GM12872 (cell line): ENCODE data around the gene HNRNPAB.

Experiments used
- TF ChIP-seq, protein P1 (sequence below): IDR thresholded peaks from 3 replicates; pipeline ENCODE4 v1.5.1; 2011; ENCODE audit warnings: low read depth, mild to moderate bottlenecking, low read length, moderate library complexity; ENCODE audit not compliant: insufficient read depth

HNRNPAB gene

DNA sequence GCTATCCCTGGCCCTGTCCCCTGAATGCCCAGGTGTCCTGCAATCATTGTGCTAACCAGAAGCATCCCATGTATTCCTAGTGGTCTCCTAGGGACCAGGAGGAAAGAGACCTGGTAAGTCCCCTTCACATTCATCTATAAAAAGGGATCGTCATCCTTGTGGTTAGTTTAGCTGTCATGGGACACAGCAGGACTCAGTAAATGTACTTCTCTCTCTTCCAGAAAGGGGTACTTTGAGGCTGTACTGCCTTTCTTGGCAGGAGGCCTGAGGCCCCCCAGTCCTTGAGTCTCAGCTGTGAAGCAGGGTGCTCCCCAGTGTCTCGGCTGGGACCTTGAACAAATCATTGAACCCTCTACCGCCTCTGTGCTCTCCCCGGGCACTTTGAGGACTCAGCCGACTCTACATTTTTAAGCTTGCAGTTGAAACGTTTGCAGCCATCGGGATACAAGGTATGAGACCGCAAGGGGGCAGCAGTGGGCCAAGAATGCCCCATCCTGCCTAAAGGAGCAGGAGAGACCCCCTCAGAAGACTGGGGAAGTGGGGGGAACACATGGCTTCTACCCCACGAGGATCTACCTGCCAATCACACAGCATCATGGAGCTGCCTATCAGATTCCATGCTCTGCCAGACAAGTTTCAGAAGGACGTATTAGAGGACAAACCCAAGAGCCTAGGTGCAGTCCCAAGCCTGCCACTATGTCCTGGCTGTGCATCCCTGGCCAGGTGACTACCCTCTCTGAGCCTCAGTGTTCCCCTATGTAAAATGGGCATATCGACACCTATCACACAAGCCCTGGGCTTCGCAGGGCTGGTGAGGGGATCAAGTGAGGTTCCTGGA lies 30.6 kb downstream of the HNRNPAB start:
- TF ChIP-seq, protein P1, sequence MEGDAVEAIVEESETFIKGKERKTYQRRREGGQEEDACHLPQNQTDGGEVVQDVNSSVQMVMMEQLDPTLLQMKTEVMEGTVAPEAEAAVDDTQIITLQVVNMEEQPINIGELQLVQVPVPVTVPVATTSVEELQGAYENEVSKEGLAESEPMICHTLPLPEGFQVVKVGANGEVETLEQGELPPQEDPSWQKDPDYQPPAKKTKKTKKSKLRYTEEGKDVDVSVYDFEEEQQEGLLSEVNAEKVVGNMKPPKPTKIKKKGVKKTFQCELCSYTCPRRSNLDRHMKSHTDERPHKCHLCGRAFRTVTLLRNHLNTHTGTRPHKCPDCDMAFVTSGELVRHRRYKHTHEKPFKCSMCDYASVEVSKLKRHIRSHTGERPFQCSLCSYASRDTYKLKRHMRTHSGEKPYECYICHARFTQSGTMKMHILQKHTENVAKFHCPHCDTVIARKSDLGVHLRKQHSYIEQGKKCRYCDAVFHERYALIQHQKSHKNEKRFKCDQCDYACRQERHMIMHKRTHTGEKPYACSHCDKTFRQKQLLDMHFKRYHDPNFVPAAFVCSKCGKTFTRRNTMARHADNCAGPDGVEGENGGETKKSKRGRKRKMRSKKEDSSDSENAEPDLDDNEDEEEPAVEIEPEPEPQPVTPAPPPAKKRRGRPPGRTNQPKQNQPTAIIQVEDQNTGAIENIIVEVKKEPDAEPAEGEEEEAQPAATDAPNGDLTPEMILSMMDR, result peak; percentile 86

DNA sequence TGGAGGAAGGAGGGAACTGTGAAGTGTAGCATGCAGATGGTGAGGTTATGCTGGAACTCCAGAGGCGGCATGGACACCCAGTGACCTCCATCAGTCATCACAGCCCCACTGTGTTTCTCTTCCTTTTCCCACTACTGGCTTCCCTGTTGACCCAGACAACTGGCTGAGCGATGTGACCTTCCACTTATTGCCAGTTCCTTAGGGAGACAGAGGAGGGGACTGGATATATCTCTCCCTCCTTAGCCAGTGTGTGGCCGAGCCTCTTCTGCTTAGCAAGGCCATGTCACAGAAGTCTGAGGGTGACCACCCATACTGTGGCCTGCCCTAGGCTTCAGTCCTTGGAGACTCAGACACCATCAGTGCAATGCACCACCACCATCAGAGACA lies 31.2 kb downstream of the HNRNPAB start:
- TF ChIP-seq, protein P1, result no peak

DNA sequence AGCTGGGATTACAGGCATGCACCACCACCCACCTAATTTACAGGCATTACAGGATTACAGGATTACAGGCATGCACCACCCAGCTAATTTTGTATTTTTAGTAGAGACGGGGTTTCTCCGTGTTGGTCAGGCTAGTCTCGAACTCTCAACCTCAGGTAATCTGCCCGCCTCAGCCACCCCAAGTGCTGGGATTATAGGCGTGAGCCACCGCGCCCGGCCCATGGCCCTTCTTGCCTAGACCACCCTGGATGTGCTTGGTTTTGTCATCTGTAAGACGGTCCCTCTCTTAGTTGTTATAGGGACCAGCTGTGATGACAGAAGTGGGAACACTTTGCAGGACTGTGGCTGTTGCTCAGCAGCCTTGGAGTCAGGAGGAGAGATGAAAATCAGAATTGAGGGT lies 31.8 kb downstream of the HNRNPAB start:
- TF ChIP-seq, protein P1, result no peak

DNA sequence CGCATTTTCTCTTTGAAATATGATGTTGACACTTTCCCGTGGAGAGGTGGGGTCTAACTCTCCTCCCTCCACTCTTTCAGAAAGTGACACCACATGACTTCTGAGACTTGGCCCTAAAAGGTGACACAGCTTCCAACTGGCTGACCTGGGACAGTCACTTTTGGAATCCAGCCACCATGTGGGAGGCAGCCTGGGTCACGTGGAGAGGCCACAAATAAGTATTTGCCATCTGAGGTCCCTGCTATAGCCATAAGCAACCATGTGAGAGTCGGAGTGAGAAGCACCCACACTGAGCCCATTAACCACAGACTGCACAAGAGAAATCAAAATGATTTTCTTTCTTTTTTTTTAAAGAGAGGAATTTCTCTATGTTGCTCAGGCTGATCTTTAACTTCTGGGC lies 32.3 kb downstream of the HNRNPAB start:
- TF ChIP-seq, protein P1, result no peak

DNA sequence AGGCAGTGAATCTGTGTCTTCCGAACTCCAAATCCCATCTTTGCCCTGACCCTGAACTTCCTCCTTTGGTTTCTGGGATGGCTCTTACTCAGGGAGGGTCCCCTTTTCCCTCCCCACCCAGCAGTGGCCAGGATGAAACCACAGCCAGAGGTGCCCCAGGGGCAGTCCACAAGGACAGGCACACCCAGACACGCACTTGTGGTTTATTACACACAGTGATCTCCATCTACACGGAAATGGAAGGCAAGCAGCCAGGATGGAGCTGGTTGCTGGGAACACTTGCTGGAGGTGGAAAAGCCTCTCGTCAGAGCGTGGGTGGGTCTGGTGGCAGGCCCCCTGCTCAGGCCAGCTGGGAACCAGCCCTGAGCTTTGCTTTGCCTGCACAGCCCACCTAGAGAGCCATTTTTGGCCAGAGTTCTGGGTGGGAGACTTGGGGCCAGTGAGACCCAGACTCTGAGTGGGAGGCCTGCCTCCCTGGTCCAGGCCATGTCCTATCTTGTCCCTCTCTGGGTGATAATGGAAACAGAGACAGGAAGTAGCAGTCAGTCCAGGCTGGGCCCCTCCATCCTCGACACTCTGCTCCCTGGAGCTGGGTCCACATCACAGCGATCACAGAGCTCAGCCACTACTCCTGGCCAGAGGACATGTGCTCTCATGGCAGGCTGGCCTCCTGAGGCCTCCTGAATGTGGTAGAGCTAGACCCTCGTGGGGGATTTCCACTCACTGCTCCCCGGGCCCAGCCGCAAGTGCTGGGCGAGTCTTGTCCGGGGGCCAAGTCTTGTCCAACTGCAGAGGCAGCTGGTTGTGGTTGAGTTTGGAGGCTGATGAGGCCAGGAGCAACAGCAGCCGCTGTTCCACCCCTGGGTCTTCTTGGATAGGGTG lies 33.3 kb downstream of the HNRNPAB start:
- TF ChIP-seq, protein P1, result no peak

DNA sequence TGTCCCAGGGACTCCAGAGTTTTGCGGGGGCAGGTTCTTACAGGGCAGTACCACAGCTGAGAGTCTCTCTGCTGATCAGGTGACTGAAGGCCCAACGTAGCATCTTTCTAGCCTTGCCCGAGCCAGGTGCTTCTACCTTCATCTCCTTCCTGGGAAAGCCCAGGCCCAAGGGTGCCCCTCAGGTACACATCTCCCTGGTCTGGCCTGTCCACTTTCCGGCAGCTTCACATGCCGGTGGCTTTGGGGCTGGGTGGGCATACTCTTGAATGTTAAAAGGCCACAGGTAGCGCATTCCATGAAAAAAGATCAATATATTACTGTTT lies 33.9 kb downstream of the HNRNPAB start:
- TF ChIP-seq, protein P1, result no peak
